K562 (cell line): ENCODE measurements around the gene CNOT1. TPM values are rescaled to one million over a fixed set of nuclear protein-coding genes. Genes with fewer than 3 reads are reported as not detected.

Experiments
- ATF3 ChIP-seq, 2 experiments: fragments of 450-650 bp in 1 of 2; sonication (generic) in 1 of 2; formaldehyde crosslinking in 1 of 2; IDR thresholded peaks in 1 of 2; conservative IDR thresholded peaks in 1 of 2; 2 replicates each; pipeline versions ENCODE4 v1.6.1 to v1.8.1; 2016 to 2023; ENCODE audit warnings: mild to moderate bottlenecking in 2 of 2, moderate library complexity in 2 of 2, inconsistent platforms in 1 of 2, missing genetic modification reagents in 1 of 2
- DNMT1 ChIP-seq: fragments of 450-650 bp; IDR thresholded peaks from 2 replicates; pipeline ENCODE4 v1.6.1; 2016; ENCODE audit warnings: antibody characterized with exemption, mild to moderate bottlenecking
- EWSR1 ChIP-seq: fragments of 450-650 bp; IDR thresholded peaks from 2 replicates; pipeline ENCODE4 v1.6.1; 2018; ENCODE audit warnings: borderline replicate concordance, mild to moderate bottlenecking, low read depth, moderate library complexity; ENCODE audit not compliant: partially characterized antibody
- GATAD2A ChIP-seq: fragments of 450-650 bp; IDR thresholded peaks from 2 replicates; pipeline ENCODE4 v1.6.1; 2017
- HNRNPH1 ChIP-seq: fragments of 200-400 bp; formaldehyde crosslinking; optimal IDR thresholded peaks from 2 replicates; pipeline ENCODE3; 2017; ENCODE audit warnings: low read depth, mild to moderate bottlenecking, low read length, moderate library complexity
- JUN ChIP-seq, 2 experiments: sonication (generic) in 1 of 2; formaldehyde crosslinking in 1 of 2; IDR thresholded peaks; 2 replicates each; pipeline versions ENCODE4 v1.6.1 to v1.8.0; 2012 to 2022; ENCODE audit warnings: borderline replicate concordance in 2 of 2, mild to moderate bottlenecking in 2 of 2, improper control_type of control experiment in 1 of 2, low read depth in 1 of 2, low read length in 1 of 2, missing genetic modification reagents in 1 of 2
- KLF6 ChIP-seq: fragments of 250-450 bp; sonication (Bioruptor Pico); IDR thresholded peaks from 2 replicates; pipeline ENCODE4 v1.4.0; 2020; ENCODE audit warnings: mild to moderate bottlenecking, moderate library complexity, borderline replicate concordance
- NR0B1 ChIP-seq: fragments of 450-650 bp; IDR thresholded peaks from one replicate; pipeline ENCODE4 v1.6.1; 2018; ENCODE audit warnings: mild to moderate bottlenecking, moderate library complexity; ENCODE audit not compliant: partially characterized antibody
- NR2C1 ChIP-seq, 2 experiments: fragments of 450-650 bp; IDR thresholded peaks; 2 replicates each; pipeline ENCODE4 v1.6.1; 2017; ENCODE audit warnings: mild to moderate bottlenecking in 2 of 2, antibody characterized with exemption in 1 of 2, inconsistent platforms in 1 of 2, missing compliant biosample characterization in 1 of 2, missing genetic modification characterization in 1 of 2
- PBX2 ChIP-seq, 2 experiments: IDR thresholded peaks in 1 of 2; conservative IDR thresholded peaks in 1 of 2; 2 replicates each; pipeline ENCODE4 v1.6.1; 2016; ENCODE audit warnings: low read depth in 2 of 2, mild to moderate bottlenecking in 1 of 2, missing compliant biosample characterization in 1 of 2, missing genetic modification characterization in 1 of 2, moderate library complexity in 1 of 2
- RBM17 ChIP-seq: fragments of 200-400 bp; formaldehyde crosslinking; IDR thresholded peaks from 2 replicates; pipeline ENCODE4 v1.6.1; 2017; ENCODE audit warnings: low read depth, mild to moderate bottlenecking, low read length, borderline replicate concordance
- SAP30 ChIP-seq: fragments of 200-600 bp; sonication (generic); IDR thresholded peaks from 2 replicates; pipeline ENCODE4 v1.6.1; 2012; ENCODE audit warnings: borderline replicate concordance, low read depth, mild to moderate bottlenecking, moderate library complexity, low read length, control low read depth, inconsistent platforms; ENCODE audit not compliant: insufficient read depth, poor library complexity, severe bottlenecking
- SOX6 ChIP-seq: fragments of 450-650 bp; IDR thresholded peaks from 2 replicates; pipeline ENCODE4 v1.6.1; 2014; ENCODE audit warnings: mild to moderate bottlenecking
- TARDBP ChIP-seq: fragments of 450-650 bp; IDR thresholded peaks from 2 replicates; pipeline ENCODE4 v1.6.1; 2016
- TEAD1 ChIP-seq, 2 experiments: fragments of 450-650 bp in 1 of 2; sonication (generic) in 1 of 2; formaldehyde crosslinking; IDR thresholded peaks; 2 replicates each; pipeline versions ENCODE4 v1.4.0 to v1.8.0; 2020 to 2022; ENCODE audit warnings: mild to moderate bottlenecking in 2 of 2, missing genetic modification reagents in 1 of 2
- ZFX ChIP-seq: sonication (generic); formaldehyde crosslinking; IDR thresholded peaks from 2 replicates; pipeline ENCODE4 v1.8.0; 2022; ENCODE audit warnings: mild to moderate bottlenecking, missing genetic modification reagents, moderate library complexity
- ZNF316 ChIP-seq: fragments of 450-650 bp; IDR thresholded peaks from 2 replicates; pipeline ENCODE4 v1.6.1; 2016
- ZNF449 ChIP-seq: fragments of 250-450 bp; sonication (Bioruptor Pico); IDR thresholded peaks from 2 replicates; pipeline ENCODE4 v1.8.0; 2022; ENCODE audit warnings: moderate library complexity, mild to moderate bottlenecking, inconsistent platforms
- ZNF644 ChIP-seq: fragments of 200-800 bp; sonication (Bioruptor generic); IDR thresholded peaks from 2 replicates; pipeline ENCODE4 v1.6.1; 2016; ENCODE audit warnings: low read depth, missing genetic modification characterization, missing compliant biosample characterization
- polyA plus RNA-seq, 8 experiments: library from polyadenylated mRNA; depleted of rRNA in 4 of 8; stranded (reverse) in 5 of 8; unstranded in 3 of 8; fragments of >200 nt; fragmentation: Nextera tagmentation in 2 of 8; fragmentation: Illumina TruSeq in 1 of 8; extraction: Ambion mirVana in 2 of 8; extraction: Trizol in 1 of 8; gene quantifications; 2 replicates each; pipeline versions ENCODE4 v1.2.1 to v1.2.3, GENCODE V29; 2011 to 2014; ENCODE audit warnings: inconsistent platforms in 1 of 8, missing spikeins in 1 of 8
- total RNA-seq, 7 experiments: library from RNA; depleted of rRNA in 6 of 7; stranded (reverse); fragments of >200 nt in 6 of 7; fragmentation: Illumina TruSeq in 2 of 7; extraction: Trizol in 2 of 7; gene quantifications; 2 replicates each; pipeline versions ENCODE4 v1.2.1 to v1.2.3, GENCODE V29; 2011 to 2021; ENCODE audit warnings: low replicate concordance in 1 of 7

The CNOT1 gene
- total and polyA plus RNA-seq, 9 of the 15 experiments (the other 6 are each of a cell fraction or from before 2014, with no cell fraction given) = 110 to 270 (median 220) TPM

- TF ChIP-seq ATF3 (IDR thresholded peaks at IDR 0.05) = peak; percentile 27; the same call in 1 of the 2 replicates
- no peak for TF ChIP-seq ATF3 (CRISPR knock-in tag; conservative IDR thresholded peaks at IDR 0.05)
- TF ChIP-seq JUN (IDR thresholded peaks at IDR 0.05; ENCODE audit: borderline replicate concordance, low read depth, low read length) = peak; percentile 53; the same call in 1 of the 2 replicates
- no peak for TF ChIP-seq JUN (CRISPR knock-in tag; IDR thresholded peaks at IDR 0.05; ENCODE audit: borderline replicate concordance)
- no peak for TF ChIP-seq RBM17
- no peak for TF ChIP-seq HNRNPH1
- no peak for TF ChIP-seq ZFX (CRISPR knock-in tag)
- TF ChIP-seq TARDBP = no peak
- TF ChIP-seq ZNF644 (tag) = no peak
- no peak for TF ChIP-seq PBX2 (CRISPR knock-in tag; IDR thresholded peaks at IDR 0.05; ENCODE audit: low read depth)
- no peak for TF ChIP-seq PBX2 (tag; conservative IDR thresholded peaks at IDR 0.05; ENCODE audit: low read depth)
- no peak for TF ChIP-seq TEAD1 (CRISPR knock-in tag; IDR thresholded peaks at IDR 0.05)
- TF ChIP-seq KLF6 (CRISPR knock-in tag) = no peak
- no peak for TF ChIP-seq NR0B1
- no peak for TF ChIP-seq SAP30
- TF ChIP-seq GATAD2A = no peak
- no peak for TF ChIP-seq ZNF449
- TF ChIP-seq NR2C1 (IDR thresholded peaks at IDR 0.05) = no peak
- no peak for TF ChIP-seq NR2C1 (tag; IDR thresholded peaks at IDR 0.05)
- peak; percentile 99 for TF ChIP-seq ZNF316
- TF ChIP-seq SOX6 = no peak
- no peak for TF ChIP-seq EWSR1
- no peak for TF ChIP-seq DNMT1
Measured at GRCh38 chr16:58494981-58495520, 134.6 kb downstream of the CNOT1 start (continued).
